ENCODE data around the gene BCAS3.

BCAS3 gene

DNA sequence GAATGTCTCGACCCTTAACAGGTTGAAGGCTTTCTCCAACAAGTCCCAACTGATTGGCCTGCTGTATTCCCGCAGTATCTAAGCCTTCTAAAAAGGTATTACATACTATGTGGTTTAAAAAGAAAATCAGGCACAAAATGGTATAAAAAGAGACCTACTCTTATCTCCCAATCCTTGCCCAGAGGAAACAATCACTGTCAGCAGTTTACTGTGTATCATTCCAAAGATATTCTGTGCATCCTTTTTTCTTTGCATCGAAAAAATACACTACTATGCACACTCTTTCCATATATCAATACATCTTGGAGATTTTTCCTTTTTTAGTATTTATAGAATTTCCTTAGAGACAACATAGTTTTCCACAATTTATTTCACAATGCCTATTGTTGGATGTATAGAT is 603.2 kb downstream of the BCAS3 start:
- no peak for DNase-seq

DNA sequence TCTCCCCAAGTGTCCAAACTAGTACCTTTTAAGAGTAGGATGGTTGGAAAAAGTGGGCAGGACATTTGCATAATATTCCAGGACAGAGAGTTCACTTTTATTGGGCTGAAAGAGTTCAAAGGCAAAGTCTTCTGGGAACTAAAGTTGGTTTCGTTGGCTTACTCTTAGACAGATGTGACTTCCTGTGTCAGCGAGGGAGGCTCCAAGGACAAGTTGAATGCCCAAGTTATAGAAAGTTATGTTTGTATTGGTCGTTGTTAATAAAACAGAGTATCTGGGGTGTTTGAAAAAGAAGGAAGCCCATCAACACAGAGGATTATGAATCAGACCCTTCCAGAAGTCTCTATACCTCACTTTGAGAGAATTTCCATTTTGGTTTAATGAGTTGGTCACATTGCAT is 604.7 kb downstream of the BCAS3 start:
- no peak for DNase-seq

DNA sequence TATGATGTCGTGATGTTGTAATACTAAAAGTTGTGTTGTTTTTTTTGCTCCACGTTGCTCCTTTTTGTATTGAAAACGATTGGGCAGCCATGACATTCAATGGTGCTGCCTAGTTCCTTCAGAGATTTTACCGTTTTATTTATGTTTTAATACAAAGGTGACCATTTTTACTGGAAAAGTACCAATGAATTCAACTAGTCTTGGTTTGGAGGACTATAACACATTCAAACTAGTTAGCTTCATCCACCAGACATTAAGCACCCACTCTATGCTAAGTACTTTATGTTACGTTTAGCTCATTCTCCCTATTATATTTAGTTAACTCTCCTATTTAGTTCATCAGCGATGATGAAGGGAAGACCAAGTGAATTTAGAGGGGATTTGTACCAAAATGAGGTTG is 605.4 kb downstream of the BCAS3 start:
- no peak for DNase-seq

DNA sequence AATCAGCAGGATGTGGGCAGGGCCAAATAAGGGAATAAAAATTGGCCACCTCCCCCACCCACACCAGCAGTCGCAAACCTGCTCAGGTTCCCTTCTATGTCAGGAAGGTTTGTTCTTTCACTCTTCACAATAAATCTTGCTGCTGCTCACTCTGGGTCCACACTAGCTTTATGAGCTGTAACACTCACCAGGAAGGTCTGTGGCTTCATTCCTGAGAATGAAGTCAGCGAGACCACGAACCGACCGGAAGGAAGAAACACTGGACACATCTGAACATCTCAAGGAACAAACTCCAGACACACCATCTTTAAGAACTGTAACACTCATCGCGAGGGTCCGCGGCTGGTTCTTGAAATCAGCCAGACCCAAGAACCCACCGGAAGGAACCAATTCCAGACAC is 606.5 kb downstream of the BCAS3 start:
- DNase-seq: no peak

DNA sequence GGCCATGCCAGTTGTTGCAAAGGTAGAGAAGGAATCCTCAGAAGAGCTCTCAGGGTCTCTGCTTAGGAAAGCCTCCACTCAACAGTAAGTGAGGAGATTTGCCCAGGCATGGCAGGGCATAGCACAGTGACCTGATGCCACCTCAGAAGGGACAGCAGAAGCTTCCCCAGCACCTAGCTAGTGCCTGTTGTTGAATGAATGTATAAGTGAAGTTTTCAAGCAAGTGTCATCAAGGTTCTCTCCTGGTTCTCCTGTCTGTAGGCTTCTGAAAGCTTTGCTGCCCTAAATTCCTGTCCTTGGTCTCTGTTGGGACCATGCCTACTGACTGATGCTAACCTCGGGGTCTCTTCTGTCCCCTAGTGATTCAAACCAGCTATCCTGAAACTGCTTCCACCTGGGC is 607.1 kb downstream of the BCAS3 start:
- DNase-seq: no peak

DNA sequence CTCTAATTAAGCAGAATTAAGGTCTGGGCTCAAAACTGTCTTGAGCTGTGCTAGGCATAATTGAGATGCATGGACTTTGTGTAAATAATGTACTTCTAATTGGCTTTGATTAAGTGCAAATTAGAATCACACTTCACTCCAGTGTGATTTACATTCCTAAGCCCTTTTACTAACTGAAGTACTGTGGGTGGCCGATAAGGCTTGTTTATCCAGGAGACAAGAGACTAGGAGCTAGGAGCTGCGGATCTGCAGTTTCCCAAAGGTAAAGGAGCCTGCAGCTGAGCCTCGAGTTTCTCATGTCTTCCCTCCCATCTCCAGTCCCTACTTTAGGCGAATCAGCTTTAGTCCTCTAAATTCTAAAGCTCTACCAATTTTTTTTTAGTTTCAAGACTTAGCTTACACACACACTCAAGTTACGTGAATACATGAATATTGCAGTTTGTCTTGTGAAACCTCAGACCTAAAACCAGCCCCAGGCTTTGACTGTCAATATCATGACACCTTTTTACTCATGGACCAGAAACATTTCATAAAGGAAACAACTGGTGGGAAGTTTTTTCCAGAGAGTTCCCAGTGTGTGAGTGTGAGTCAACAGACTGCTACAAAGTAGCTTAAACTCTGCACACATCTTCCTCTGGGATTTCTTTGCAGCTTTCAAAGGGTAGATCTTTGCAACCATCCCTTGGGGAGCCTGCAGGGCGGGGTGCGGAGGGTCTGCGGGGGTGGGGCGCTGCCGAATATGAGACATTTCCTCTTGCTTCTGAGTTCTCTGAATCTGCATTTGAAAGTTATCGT is 608.1 kb downstream of the BCAS3 start:
- DNase-seq: no peak

DNA sequence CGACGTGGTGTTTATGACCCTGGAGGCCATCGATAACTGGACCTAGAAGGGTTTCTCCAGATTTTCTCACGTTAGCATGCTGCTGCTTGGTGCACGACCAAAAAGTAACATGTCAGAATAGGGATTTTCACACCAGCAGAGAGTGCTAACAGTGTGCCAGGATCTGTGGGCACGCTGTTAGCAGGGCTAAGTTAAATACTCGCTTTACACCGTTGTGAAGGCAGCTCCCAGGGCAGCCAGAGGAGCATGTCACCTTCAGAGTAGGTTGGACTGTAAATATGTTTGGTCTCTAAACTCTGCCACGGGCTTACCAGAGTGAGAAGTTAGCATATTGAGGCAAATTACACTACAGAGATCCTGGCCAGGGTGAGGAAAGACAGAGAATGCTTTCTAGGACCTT is 608.8 kb downstream of the BCAS3 start:
- no peak for DNase-seq

DNA sequence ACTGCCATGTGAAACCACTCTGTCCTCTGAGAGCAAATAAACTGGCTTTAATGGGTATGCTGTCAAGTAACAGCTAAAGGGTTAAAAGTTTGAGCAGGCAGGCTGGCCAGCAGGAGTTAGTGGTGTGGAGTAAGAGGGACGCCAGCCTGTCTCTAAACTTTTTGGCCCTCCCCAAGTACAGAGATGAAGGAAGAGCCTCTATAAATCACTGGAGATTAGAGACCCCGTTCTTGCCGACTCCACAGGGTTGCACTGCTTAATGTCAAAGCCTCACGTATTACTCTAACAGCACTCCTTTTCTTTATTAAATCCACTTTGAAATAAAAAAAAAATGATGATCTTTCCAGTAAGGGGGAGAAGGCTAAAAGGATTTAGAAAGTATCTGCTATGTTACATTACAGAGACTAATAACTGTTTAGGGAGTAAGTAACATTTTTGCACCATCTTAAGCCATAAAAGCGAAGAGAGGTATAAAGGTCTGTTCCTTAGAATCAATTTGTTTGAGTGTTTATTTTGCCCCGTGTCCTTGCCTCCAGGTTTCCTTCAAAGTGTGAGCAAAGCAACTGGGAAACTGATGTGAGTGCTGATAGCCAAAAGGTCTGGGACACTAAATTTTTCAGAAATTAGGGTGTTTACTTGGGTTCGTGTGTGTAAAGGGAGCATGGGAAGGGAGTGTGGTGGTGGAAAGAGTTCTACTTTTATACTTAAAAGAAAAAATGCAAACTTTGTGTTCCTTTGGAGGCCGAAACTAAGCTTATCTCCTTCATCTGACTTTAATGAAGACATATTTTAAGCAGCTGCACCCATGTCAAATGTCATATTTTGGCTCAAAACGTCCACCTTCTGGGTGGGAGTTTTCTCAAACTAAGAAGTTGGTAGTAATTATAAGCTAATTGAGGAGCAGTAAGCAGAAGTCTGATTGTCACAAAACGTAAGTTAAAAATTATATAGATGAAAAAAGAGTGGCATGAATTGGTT is 612.0 kb downstream of the BCAS3 start:
- DNase-seq: no peak

DNA sequence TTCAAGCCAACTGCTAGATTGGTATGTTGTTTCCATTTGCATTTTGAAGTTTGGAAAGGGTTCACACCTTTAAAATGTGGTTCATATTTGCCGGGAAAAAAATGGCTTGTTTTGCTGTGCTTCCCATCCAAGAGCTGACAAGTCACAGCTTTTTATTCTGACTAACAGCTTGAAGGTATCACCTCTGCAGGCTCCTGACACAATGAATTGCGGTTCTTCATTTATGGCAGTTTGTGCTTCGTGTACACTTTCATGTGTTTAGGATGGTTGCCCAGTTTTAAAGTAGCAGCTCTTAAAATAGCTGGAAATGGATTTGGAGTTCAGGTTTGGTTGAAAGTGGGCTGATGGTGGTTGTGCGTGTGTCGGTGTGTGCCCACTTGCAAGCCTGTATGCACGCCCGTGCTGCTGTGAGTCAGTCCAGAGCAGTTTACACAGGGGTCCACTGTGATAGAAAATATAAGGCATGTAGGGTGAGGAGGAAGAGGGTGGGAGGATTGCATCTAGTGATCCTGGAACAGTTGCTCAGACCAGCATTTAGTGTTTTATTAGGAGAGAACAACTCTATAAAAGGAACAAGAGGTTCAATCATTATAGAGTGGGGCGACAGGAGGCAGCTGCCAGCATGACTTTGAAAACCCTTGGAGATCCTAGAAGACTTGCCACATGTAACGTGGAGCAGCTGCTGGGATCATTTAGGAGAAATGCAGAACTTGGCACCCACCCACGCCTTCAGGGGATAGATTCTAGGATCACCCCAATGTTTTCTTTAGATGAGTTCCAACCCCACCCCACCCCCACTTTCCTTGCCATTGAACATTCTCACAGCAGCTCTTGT is 614.0 kb downstream of the BCAS3 start:
- DNase-seq: no peak

DNA sequence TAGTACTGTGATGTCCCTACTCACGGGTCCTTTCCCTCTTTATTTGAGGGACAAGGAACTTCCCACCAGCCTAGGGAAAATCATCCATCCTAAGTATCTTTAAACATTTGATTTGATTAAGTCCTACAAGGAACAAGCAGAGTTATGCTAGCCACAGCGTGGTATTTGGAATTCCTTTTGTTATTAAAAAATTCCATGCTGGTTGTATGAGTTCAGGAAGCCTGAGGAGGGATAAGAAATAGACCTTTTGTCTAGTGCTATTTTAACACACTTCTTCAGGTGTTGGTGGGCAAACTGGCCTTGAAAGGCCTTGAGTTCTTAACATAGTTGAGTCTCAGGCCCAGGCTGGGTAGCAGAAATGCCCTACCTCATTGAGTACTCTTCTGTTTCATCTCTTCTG is 616.6 kb downstream of the BCAS3 start:
- DNase-seq: no peak

DNA sequence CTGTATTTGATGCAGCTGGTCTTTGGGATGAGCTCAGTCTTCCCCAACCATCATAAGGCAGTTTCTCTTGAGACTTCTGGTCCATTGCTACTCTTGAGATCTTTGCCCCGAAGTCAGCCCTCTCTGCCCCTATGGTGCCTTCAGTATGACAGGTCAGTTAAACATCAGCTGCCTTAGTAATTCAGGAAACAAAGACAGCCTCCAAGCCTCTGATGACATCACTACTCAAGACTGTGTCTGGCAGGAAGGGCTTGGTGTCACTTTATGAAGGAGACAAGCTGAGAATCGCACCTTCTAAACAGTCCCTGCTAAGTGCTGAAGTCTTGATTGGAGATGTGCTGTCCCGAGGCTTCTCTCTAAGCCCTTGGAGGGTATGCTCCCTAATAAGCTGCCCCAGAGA is 617.1 kb downstream of the BCAS3 start:
- no peak for DNase-seq

DNA sequence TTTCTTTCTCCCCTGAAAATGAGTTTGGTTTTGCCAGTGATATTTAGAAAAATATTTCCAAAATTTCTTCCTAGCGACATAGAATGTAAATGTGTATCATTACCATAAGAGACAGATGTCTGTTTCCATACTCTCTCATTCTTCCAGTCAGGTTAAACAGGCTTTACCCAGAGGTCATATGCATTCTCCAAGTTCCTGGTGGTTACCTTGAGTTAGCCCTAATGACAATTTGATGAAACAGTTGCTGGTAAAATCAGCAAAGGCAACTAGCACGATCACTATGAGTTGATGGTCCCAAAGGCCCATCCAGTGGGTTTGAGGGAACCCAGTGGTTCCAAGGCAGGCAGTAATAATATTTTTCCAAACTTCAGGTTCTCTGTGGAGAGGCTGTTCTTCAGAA is 618.4 kb downstream of the BCAS3 start:
- DNase-seq: no peak

DNA sequence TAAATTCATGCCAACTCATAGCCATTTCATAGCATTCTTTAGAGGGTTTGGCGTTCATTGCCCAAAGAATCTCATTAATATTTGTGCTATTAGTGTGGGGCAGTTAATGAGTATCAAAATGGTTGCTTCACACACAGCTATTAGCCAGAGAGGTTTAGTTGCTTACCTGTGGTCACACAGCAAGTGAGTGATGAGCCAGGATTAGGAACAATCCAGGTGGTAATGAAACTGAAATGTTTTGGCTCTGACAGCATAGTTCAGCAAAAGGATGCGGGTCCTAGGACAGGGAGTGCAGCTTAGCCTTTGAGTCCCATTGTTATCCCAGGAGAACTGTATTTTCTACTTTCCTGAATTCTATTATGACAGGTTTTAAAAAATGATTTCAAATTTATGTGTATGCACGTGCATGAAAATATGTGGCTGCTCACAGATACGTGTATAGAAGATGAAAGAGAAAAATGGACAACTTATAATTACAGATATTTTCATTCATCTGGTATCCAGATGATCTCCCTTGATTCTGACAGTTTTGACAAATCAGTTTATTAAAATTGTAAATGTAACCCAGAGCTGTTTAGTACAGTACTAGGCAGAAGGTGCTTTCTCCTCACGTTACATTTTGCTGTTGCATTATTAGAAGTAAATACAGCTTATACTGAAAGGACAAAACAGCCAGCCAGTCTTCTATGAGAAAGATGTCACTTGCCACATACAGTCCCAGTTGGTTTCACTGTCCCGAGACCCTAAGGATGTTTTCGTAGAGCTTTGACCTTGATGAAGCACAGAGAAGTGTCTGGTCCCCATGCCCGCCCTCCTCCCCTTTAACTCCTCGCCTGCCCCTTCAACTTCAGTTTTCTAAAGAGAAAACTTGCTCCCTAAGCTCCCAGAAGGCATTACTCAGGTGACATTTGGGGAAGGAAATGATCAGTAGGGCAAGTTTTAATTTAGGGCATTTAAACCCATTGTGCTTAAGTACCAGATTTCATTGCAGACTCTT is 622.2 kb downstream of the BCAS3 start:
- no peak for DNase-seq

DNA sequence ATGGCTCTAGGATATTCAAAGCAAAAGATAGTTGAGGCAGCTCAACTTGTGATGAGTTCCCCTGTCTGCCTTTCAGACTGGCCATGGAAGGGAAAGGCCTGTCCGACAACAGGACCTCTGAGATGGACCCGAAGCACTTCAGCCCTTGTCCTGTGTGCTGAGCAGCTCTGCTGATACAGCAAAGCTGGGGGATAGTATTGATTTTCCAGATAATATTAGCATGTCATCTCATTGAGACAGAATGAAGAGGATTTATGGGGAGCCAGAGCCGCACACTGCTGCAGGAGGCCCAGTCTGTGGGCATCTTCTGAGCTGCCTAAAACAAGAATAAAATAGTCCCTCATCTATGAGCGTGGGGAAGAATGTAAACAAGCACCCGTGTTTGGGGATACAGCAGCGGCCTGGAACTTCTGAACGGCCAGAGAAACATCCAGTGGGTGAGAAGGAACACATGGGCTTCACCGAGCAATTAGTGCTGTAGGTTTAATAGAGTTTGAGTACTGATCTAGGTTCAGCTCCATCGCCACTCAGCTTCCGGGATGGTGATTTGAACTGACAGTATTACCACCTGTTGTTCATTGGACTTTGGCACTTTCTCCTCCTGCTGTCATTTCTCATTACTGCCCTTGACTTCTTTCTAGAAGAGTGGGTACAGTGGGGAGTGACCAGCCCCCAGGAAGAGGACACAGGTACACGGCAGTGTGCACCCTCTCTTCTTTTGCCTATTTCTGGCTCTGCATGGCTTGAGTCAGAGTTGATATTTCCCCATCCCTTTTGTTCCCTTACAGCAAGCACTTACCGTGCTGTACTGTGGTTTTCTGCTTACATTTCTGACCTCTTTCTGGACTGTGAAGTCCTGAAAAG is 625.5 kb downstream of the BCAS3 start:
- DNase-seq: no peak

DNA sequence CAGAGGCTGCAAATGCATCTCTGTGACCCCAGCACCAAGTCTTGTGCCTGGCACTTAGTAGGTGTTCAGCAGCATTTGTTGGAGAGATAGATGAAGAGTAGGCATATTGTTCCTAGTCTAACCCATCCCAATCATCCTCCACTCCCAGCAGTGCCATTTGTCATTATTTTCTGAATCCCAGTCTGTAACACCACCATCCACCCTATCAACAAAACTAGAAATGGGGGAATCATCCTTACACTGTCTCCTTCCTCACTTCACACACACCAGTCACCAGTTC is 626.1 kb downstream of the BCAS3 start:
- no peak for DNase-seq

DNA sequence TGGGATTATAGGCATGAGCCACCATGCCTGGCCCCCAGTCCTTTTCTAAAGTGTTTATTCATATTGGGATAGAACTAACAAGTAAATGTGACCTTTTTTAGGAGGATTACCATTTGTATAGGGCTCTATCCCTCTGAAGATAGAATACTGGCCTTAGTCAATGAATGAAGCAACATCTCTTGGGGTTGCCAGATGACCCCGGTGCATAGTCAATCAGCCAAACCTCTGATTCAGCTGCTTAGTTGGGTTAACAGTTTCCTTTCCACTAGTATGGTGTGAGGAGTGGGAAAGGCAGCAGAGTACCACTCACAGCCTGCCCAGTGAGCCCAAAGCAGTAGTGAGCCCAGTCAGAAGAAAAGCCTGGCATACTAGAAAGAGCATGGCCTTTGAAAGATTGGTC is 627.4 kb downstream of the BCAS3 start:
- no peak for DNase-seq

DNA sequence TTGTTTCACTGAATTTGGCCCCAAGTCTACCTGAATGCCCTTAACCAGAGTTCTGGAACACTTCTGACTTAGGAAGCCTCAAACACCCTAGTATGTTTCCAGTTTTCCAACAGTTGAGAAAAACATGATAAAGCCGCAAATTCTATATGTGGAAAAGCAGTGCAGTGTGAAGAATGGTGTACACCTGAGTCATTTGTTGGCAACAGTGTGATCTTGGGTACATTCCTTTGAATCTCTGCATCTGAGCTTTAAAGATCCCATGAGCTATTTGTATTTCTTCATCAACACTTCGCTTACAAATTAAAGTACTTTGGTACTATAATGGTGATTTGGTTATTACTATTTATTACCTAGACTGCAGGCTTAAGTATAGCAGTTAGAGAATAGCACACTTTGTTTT is 628.4 kb downstream of the BCAS3 start:
- no peak for DNase-seq

DNA sequence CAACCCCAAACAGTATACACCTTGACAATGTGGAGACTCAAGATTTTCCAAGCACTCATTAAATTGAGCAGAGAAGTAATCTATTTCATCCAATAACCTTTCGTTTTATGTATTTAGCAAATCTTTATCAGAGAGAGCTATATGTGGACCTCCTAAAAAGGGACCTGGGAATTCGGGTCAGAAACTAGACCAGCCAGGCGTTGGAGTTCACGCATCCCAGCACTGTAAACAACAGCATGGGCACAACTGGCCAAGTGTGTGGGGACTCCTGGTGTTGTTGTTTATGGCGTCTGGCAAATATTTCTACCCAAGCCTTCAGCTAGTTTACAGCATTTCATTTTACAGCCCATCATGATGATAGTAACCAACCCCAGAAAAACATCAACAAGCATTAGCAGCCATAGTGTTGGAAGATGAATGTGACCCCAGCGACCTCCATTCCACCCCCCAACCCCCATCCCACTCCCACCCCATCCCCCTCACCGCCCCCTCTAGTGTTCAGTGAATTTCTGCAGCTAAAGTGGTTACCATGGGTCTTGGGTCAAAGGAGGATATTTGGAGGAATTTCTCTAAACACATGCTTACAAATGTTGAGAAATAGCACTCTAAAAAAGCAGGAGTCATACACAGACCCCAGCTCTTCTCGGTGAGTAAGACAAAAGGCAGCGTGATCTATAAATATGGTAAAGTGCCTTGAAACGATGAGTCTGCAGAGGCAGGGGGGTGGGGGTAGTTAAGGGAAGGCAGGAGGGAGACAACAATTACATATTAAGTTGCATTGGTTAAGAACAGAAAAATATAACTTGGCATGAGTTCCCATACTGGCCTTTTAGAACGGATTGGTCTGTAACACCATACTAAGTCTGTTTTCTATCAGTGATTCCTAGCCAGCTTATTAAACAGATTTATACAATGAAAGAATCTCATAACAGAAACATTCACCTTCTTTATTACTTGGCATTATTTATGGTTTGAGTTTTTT is 630.5 kb downstream of the BCAS3 start:
- no peak for DNase-seq

DNA sequence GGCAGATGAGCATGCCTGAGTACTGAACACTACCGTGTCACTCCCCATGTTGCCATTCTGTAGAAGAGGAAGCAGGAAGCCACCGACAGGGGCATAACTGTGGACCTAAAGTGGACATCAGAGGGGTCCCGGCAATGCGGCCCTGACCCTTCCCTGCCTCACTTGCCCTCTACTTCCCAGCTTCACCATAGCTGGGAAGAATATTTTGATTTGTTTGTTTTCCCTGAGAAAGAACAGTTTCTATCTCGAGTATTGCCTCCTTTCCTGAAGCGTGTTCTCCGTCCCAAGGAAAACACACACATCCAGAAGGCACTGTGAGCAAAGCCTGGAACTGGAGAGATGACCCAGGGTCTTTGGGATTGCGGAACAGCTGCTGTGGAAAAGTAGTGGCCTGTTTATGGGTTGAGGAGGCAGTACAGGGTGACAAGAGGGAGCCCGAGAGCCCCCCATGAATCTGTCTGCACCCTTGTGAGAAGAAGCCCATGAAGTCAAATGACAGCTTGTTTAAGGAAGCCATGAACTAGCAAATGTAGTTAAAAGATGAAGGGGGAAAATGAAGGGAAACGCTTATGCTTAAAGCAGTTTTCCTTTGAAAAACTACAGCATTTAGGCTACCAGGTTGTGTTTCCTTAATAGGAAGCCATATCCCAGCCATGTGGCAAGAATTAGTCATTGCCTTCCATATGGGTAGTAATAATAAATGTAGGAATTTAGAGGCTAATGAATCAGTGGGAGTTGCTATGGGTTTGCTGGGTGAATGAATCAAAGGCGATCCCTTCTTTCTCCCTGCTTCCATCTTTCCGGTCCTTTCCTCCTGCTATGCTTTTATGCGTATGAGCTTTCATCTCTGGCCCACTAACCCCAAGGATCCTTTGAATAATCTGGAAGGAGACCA is 632.0 kb downstream of the BCAS3 start:
- DNase-seq: no peak
